Neutrophil (primary cell): ENCODE data around the gene SLC30A1.
"Not testable (repeated sequence)": the region's sequence is repeated elsewhere in the genome, so short reads cannot be mapped to it uniquely, and the experiment has no call there.

Experiments
- H3K27ac ChIP-seq: fragments of 200-600 bp; sonication (generic); 2 replicates; pipeline ENCODE4 v1.5.1; 2016; ENCODE audit warnings: mild to moderate bottlenecking, moderate library complexity
- H3K27me3 ChIP-seq: fragments of 200-600 bp; sonication (generic); 2 replicates; pipeline ENCODE4 v1.6.0; 2016; ENCODE audit warnings: mild to moderate bottlenecking
- H3K36me3 ChIP-seq: fragments of 200-600 bp; sonication (generic); 2 replicates; pipeline ENCODE4 v1.5.1; 2017
- H3K4me1 ChIP-seq, 2 experiments: fragments of 200-600 bp in 1 of 2; sonication (generic) in 1 of 2; 1 replicate in 1 of 2; 2 replicates in 1 of 2; pipeline versions ENCODE4 v1.5.1 to v1.6.1; 2013 to 2016; ENCODE audit warnings: low read depth in 1 of 2, low read length in 1 of 2, mild to moderate bottlenecking in 1 of 2, moderate library complexity in 1 of 2; ENCODE audit not compliant: control insufficient read depth in 1 of 2, insufficient read depth in 1 of 2
- H3K4me3 ChIP-seq, 2 experiments: fragments of 200-600 bp in 1 of 2; sonication (generic) in 1 of 2; 1 replicate in 1 of 2; 2 replicates in 1 of 2; pipeline ENCODE4 v1.5.1; 2013 to 2016; ENCODE audit warnings: low read depth in 1 of 2, low read length in 1 of 2, mild to moderate bottlenecking in 1 of 2, moderate library complexity in 1 of 2
- H3K9me3 ChIP-seq: fragments of 200-600 bp; sonication (generic); 2 replicates; pipeline ENCODE4 v1.5.1; 2016
- CTCF ChIP-seq: fragments of 200-600 bp; sonication (generic); IDR thresholded peaks from 2 replicates; pipeline ENCODE4 v1.5.1; 2016; ENCODE audit warnings: antibody characterized with exemption

The SLC30A1 gene

DNA sequence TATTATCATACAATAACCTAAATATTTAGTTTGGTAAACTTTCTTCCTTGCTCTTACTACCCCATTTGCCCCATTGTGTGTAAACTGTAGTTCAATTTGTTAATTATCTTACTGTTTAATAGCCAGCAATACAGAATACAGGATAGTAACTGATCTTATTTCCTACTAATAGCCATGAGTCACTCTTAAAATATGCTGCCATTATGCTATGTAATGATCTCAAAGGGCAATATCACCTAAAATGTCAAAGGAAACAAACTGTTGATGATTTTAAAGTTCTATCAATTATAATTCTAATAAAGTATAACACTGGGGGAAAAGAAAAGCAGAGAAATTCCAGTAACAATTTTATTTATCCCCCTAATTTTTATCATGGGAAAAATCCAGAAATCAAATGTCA, 4.3 kb downstream of the SLC30A1 start:
- Histone ChIP-seq H3K27me3 (no peaks in the 10 kb centered on the region), H3K27ac (no peak overlapping the region), H3K9me3 (no peaks in the 10 kb centered on the region), H3K36me3 (peaks cover 37% of the 10 kb centered on the region), H3K4me3 (no peak overlapping the region), H3K4me1 (peaks cover 25 to 27% of the 10 kb centered on the region in 2 experiments)
- TF ChIP-seq CTCF = no peak

DNA sequence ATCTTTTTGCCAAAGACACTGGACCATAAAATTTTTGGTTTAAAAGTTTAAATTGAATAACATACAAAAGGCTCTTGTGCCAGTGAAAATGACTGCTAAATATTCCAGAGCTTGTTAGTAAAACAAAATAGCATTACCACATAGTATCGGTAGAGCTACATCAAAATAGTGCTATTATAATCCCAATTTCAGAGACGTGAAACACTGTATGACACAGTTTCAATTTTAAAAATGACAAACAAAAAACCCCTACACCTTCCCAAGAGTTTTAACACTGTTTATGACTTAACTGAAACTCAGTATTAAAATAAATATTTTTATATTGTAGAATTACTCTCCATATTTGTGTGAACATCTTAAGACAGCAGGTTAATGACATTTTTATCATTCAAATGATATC, 7.0 kb downstream of the SLC30A1 start:
- Histone ChIP-seq H3K4me1 (peaks cover 13% of the 10 kb centered on the region in 2 experiments), H3K9me3 (no peaks in the 10 kb centered on the region), H3K27me3 (no peaks in the 10 kb centered on the region), H3K4me3 (no peak overlapping the region), H3K36me3 (peaks cover 37% of the 10 kb centered on the region), H3K27ac (no peak overlapping the region)
- TF ChIP-seq CTCF = no peak

GRCh38 chr1:211570378-211570777, 8.6 kb downstream of the SLC30A1 start:
- H3K9me3 ChIP-seq, H3K4me3 ChIP-seq, H3K27ac ChIP-seq, H3K4me1 ChIP-seq, H3K27me3 ChIP-seq: not testable (repeated sequence)
- peaks cover 30% of the 10 kb centered on the region for H3K36me3 ChIP-seq

GRCh38 chr1:211566431-211567025, 12.4 kb downstream of the SLC30A1 start:
- H3K36me3 ChIP-seq = no peaks in the 10 kb centered on the region
- H3K27ac ChIP-seq = no peak overlapping the region
- H3K4me1 ChIP-seq = no peaks in the 10 kb centered on the region
- no peak for TF ChIP-seq CTCF
- H3K9me3 ChIP-seq = no peaks in the 10 kb centered on the region
- no peak overlapping the region for H3K4me3 ChIP-seq
- peaks cover 5% of the 10 kb centered on the region for H3K27me3 ChIP-seq

DNA sequence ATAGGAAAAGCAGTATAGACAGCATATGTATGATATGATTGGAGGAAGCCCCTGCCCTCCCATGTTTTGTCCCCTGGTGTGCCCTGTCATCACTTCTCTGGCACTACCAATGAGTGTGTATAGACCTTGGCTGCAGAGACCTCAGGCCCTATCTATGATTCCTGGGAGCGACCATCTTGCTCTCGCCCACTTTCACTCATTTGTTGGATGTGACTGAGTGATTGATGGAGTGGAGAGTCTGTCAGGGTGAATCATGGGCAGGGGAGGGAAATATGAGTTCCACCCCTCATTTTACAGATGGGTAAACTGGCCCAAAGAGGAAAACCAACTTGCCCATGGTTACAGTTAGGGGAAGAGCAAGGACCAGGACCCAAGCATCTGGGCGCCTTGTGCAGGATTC, 14.9 kb downstream of the SLC30A1 start:
- Histone ChIP-seq H3K4me3 (no peak overlapping the region), H3K9me3 (no peaks in the 10 kb centered on the region), H3K36me3 (no peaks in the 10 kb centered on the region), H3K4me1 (no peaks in the 10 kb centered on the region), H3K27me3 (peaks cover 5% of the 10 kb centered on the region), H3K27ac (no peak overlapping the region)
- no peak for TF ChIP-seq CTCF

- Histone ChIP-seq H3K4me3 (no peak overlapping the region), H3K36me3 (no peaks in the 10 kb centered on the region), H3K4me1 (no peaks in the 10 kb centered on the region), H3K27me3 (peaks cover 5% of the 10 kb centered on the region), H3K27ac (no peak overlapping the region), H3K9me3 (no peaks in the 10 kb centered on the region)
- no peak for TF ChIP-seq CTCF
Measured at GRCh38 chr1:211559222-211560010, 19.5 kb downstream of the SLC30A1 start.
